H1 (cell line): ENCODE measurements around the gene SGCD. TPM values are rescaled to one million over a fixed set of nuclear protein-coding genes. Genes with fewer than 3 reads are reported as not detected.

ENCODE experiments used
- CTCF ChIA-PET: fragments of 300-600 bp; sonication (Branson Sonifier 250); formaldehyde crosslinking; loops from one replicate; lab custom pipeline; 2021; ENCODE audit not compliant: partially characterized antibody; lab: Charles Lee
- POLR2A ChIA-PET: fragments of 300-600 bp; sonication (Branson Sonifier 250); formaldehyde crosslinking; loops from one replicate; lab custom pipeline; 2021; ENCODE audit warnings: inconsistent platforms; ENCODE audit not compliant: partially characterized antibody; lab: Charles Lee
- DNase-seq, 2 experiments: peaks; one replicate each; pipeline versions ENCODE4 v3.0.0 to v3.0.0-alpha.2; 2010 to 2022; ENCODE audit warnings: low spot score in 2 of 2, low read depth in 1 of 2, mixed read lengths in 1 of 2
- FAIRE-seq: peaks from 2 replicates; lab custom pipeline; 2011; peaks lifted over from hg19 to GRCh38; lab: Jason Lieb, UNC
- H2AFZ ChIP-seq: 2 replicates; pipeline ENCODE4 v1.8.1; 2012; ENCODE audit warnings: low read length, inconsistent platforms
- H2AK5ac ChIP-seq: 2 replicates; pipeline ENCODE4 v1.6.1; 2013; ENCODE audit warnings: low read depth, low read length
- H2BK120ac ChIP-seq: replicated peaks from 2 replicates; pipeline ENCODE3; 2013; ENCODE audit warnings: low read depth, low read length, inconsistent platforms
- H2BK12ac ChIP-seq: 2 replicates; pipeline ENCODE4 v1.6.1; 2013; ENCODE audit warnings: low read depth, low read length
- H2BK15ac ChIP-seq: 2 replicates; pipeline ENCODE4 v1.6.1; 2013; ENCODE audit warnings: low read length
- H2BK20ac ChIP-seq: 2 replicates; pipeline ENCODE4 v1.6.1; 2013; ENCODE audit warnings: low read length
- H2BK5ac ChIP-seq: 2 replicates; pipeline ENCODE4 v1.6.1; 2013; ENCODE audit warnings: low read depth, low read length
- H3K14ac ChIP-seq: 2 replicates; pipeline ENCODE4 v1.6.1; 2013; ENCODE audit warnings: inconsistent platforms; ENCODE audit not compliant: insufficient read length
- H3K18ac ChIP-seq: 2 replicates; pipeline ENCODE4 v1.6.1; 2013; ENCODE audit warnings: low read length; ENCODE audit errors: extremely low read depth
- H3K23ac ChIP-seq: 2 replicates; pipeline ENCODE4 v1.6.1; 2013; ENCODE audit warnings: inconsistent platforms; ENCODE audit not compliant: insufficient read length
- H3K23me2 ChIP-seq: 2 replicates; pipeline ENCODE4 v1.6.1; 2013; ENCODE audit warnings: low read depth, low read length
- H3K27ac ChIP-seq: 2 replicates; pipeline ENCODE4 v1.6.1; 2011; ENCODE audit warnings: low read depth, low read length, inconsistent platforms
- H3K27me3 ChIP-seq, 4 experiments: replicated peaks in 1 of 4; 1 replicate in 1 of 4; 2 replicates in 3 of 4; pipeline versions ENCODE4 v1.6.1 to v1.8.1; 2011 to 2013; ENCODE audit warnings: low read length in 3 of 4, mild to moderate bottlenecking in 3 of 4, inconsistent platforms in 2 of 4, mixed read lengths in 2 of 4, moderate library complexity in 1 of 4; ENCODE audit not compliant: control insufficient read depth in 3 of 4, insufficient read depth in 3 of 4; ENCODE audit errors: extremely low read depth in 1 of 4
- H3K36me3 ChIP-seq, 4 experiments: 2 replicates each; pipeline versions ENCODE4 v1.6.1 to v1.8.1; 2011 to 2013; ENCODE audit warnings: mild to moderate bottlenecking in 4 of 4, low read length in 3 of 4, moderate library complexity in 2 of 4, control low read depth in 1 of 4, inconsistent platforms in 1 of 4; ENCODE audit not compliant: insufficient read depth in 4 of 4, control insufficient read depth in 2 of 4
- H3K4ac ChIP-seq: replicated peaks from 2 replicates; pipeline ENCODE3; 2013; ENCODE audit warnings: low read length, low read depth, mixed read lengths, inconsistent platforms; ENCODE audit not compliant: insufficient read length
- H3K4me1 ChIP-seq, 4 experiments: replicated peaks in 1 of 4; 1 replicate in 1 of 4; 2 replicates in 3 of 4; pipeline versions ENCODE4 v1.6.1 to v1.8.1; 2011 to 2013; ENCODE audit warnings: low read length in 3 of 4, inconsistent platforms in 2 of 4, mixed read lengths in 1 of 4; ENCODE audit not compliant: insufficient read depth in 4 of 4, control insufficient read depth in 3 of 4
- H3K4me2 ChIP-seq, 2 experiments: 2 replicates each; pipeline versions ENCODE4 v1.6.1 to v1.8.1; 2011 to 2013; ENCODE audit warnings: low read depth in 2 of 2, low read length in 2 of 2, control low read depth in 1 of 2, inconsistent platforms in 1 of 2, mild to moderate bottlenecking in 1 of 2; ENCODE audit not compliant: insufficient read depth in 1 of 2
- H3K4me3 ChIP-seq, 4 experiments: fragments of 200-600, 300-600 bp in 1 of 4; sonication (generic), shearing (Covaris generic), sonication (Bioruptor Twin) in 1 of 4; 2 replicates each; pipeline versions ENCODE4 v1.5.1 to v1.8.1; 2011 to 2016; ENCODE audit warnings: low read length in 4 of 4, low read depth in 3 of 4, control low read depth in 2 of 4, inconsistent platforms in 2 of 4, mild to moderate bottlenecking in 2 of 4, mixed read lengths in 1 of 4, moderate library complexity in 1 of 4; ENCODE audit not compliant: insufficient read depth in 2 of 4; ENCODE audit errors: extremely low read depth in 1 of 4
- H3K56ac ChIP-seq: replicated peaks from 2 replicates; pipeline ENCODE3; 2013; ENCODE audit warnings: low read depth, mild to moderate bottlenecking, mixed read lengths, low read length, inconsistent platforms; ENCODE audit not compliant: insufficient read length
- H3K79me1 ChIP-seq: 2 replicates; pipeline ENCODE4 v1.6.1; 2013; ENCODE audit warnings: low read depth, low read length, control low read depth
- H3K79me2 ChIP-seq, 2 experiments: 2 replicates each; pipeline versions ENCODE4 v1.6.1 to v1.8.1; 2012 to 2013; ENCODE audit warnings: low read length in 2 of 2, mild to moderate bottlenecking in 2 of 2, inconsistent platforms in 1 of 2; ENCODE audit not compliant: insufficient read depth in 2 of 2, control insufficient read depth in 1 of 2
- H3K9ac ChIP-seq, 4 experiments: replicated peaks in 1 of 4; 1 replicate in 1 of 4; 2 replicates in 3 of 4; pipeline versions ENCODE4 v1.6.1 to v1.8.1; 2011 to 2013; ENCODE audit warnings: low read depth in 3 of 4, low read length in 3 of 4, control low read depth in 2 of 4, mild to moderate bottlenecking in 2 of 4, moderate library complexity in 2 of 4, inconsistent platforms in 1 of 4; ENCODE audit errors: extremely low read depth in 1 of 4
- H3K9me3 ChIP-seq, 2 experiments: 2 replicates each; pipeline versions ENCODE4 v1.6.1 to v1.8.1; 2012 to 2013; ENCODE audit warnings: mild to moderate bottlenecking in 2 of 2, moderate library complexity in 2 of 2, control low read depth in 1 of 2, inconsistent platforms in 1 of 2, low read depth in 1 of 2, low read length in 1 of 2, mixed read lengths in 1 of 2; ENCODE audit not compliant: insufficient read depth in 2 of 2
- H4K20me1 ChIP-seq, 2 experiments: replicated peaks in 1 of 2; 2 replicates each; pipeline versions ENCODE3 to v1.8.1; 2011 to 2013; ENCODE audit warnings: inconsistent platforms in 2 of 2, low read length in 2 of 2, mild to moderate bottlenecking in 1 of 2; ENCODE audit not compliant: insufficient read depth in 2 of 2, control insufficient read depth in 1 of 2
- H4K5ac ChIP-seq: 2 replicates; pipeline ENCODE4 v1.6.1; 2013; ENCODE audit warnings: low read length, low read depth, mixed read lengths, inconsistent platforms; ENCODE audit not compliant: insufficient read length
- H4K8ac ChIP-seq: 2 replicates; pipeline ENCODE4 v1.8.0; 2013; ENCODE audit warnings: mild to moderate bottlenecking, moderate library complexity, low read length, inconsistent platforms; ENCODE audit not compliant: insufficient read depth; ENCODE audit errors: extremely low read depth
- H4K91ac ChIP-seq: replicated peaks from 2 replicates; pipeline ENCODE3; 2013; ENCODE audit warnings: low read length, mixed read lengths, inconsistent platforms; ENCODE audit not compliant: insufficient read length
- TCF12 ChIP-seq: IDR thresholded peaks from 2 replicates; pipeline ENCODE4 v1.6.1; 2011; ENCODE audit warnings: low read depth, mild to moderate bottlenecking, low read length
- WGBS, 2 experiments: shearing (Covaris generic) in 1 of 2; methylation state at CpG; one replicate each; pipeline versions ENCODE4 v1.1.6 to v1.1.7; 2013 to 2015; ENCODE audit warnings: low lambda C conversion rate in 2 of 2, mixed read lengths in 2 of 2, inconsistent platforms in 1 of 2, low coverage in 1 of 2, missing lambda C conversion rate in 1 of 2; ENCODE audit not compliant: insufficient replicate concordance in 2 of 2, insufficient coverage in 1 of 2, insufficient read length in 1 of 2; ENCODE audit errors: extremely low coverage in 1 of 2, missing lambda C conversion rate in 1 of 2; 5-methylcytosine and 5-hydroxymethylcytosine counted together
- polyA plus RNA-seq, 7 experiments: library from polyadenylated mRNA; depleted of rRNA in 3 of 7; stranded (reverse) in 5 of 7; unstranded in 2 of 7; fragments of >200 nt in 5 of 7; fragments of 200-250 nt in 2 of 7; gene quantifications; 1 replicate in 5 of 7; 2 replicates in 1 of 7; 4 replicates in 1 of 7; pipeline versions ENCODE4 v1.2.1 to v1.2.3, GENCODE V29; 2011 to 2013; ENCODE audit warnings: missing spikeins in 2 of 7, mixed read lengths in 2 of 7
- total RNA-seq: library from RNA; stranded (reverse); fragmentation: NEBNext Ultra II Directional; extraction: Animal tissue kit (Norgen Biotek cat#: 25700); gene quantifications from 2 replicates; pipeline ENCODE4 v1.2.1, GENCODE V29; 2021

The SGCD gene
- total and polyA plus RNA-seq, 2 of the 8 experiments (the other 6 are each of a cell fraction or from before 2014, with no cell fraction given): 0.04 to 0.08 TPM

DNA sequence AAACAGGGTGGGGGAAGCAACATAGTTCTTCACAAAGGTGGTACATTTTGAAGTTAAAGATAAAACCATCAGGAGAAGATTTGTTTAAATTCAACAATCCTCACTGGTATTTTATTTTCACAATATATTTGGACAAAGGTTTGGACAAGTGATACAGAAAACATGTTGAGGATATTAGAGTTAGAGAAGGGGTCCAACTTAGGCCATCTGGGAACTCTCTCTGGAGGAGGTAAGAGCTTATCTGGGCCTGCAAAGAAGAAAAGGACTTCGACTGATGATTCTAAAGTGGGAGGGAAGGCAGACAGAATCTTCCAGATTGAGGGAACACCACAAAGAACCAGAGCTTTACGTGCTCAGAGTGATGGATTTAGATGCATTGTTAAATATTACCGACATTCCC, 58.5 kb downstream of the SGCD start:
- H3K36me3 ChIP-seq: no peaks in the 10 kb centered on the region
- no peak overlapping the region for H4K8ac ChIP-seq
- H3K23me2 ChIP-seq: no peaks in the 10 kb centered on the region
- no peaks in the 10 kb centered on the region for H4K20me1 ChIP-seq
- H4K91ac ChIP-seq: no peak overlapping the region
- H3K14ac ChIP-seq: no peak overlapping the region
- H3K9ac ChIP-seq: no peak overlapping the region
- no peak overlapping the region for H2BK120ac ChIP-seq
- no peak overlapping the region for H3K4me3 ChIP-seq
- H2AFZ ChIP-seq: no peak overlapping the region
- H3K9me3 ChIP-seq: no peaks in the 10 kb centered on the region
- DNase-seq (no peak), FAIRE-seq (no peak)
- H3K4me1 ChIP-seq: no peaks in the 10 kb centered on the region
- no peak overlapping the region for H3K23ac ChIP-seq
- no peaks in the 10 kb centered on the region for H3K27me3 ChIP-seq
- H3K4me2 ChIP-seq: no peak overlapping the region
- H2BK12ac ChIP-seq: no peak overlapping the region
- CTCF ChIA-PET: interaction anchor here (1.3 to 1.5 kb wide), 2 partner anchors 8 to 12 kb away, joined by 3 read pairs; no protein-coding TSS in a partner anchor
- H3K56ac ChIP-seq: no peak overlapping the region
- no peak for TF ChIP-seq TCF12
- no peak overlapping the region for H2BK15ac ChIP-seq
- no peaks in the 10 kb centered on the region for H3K79me1 ChIP-seq
- no peak overlapping the region for H2AK5ac ChIP-seq
- no peaks in the 10 kb centered on the region for H3K79me2 ChIP-seq
- no peak overlapping the region for H3K27ac ChIP-seq
- H2BK20ac ChIP-seq: no peak overlapping the region
- WGBS, 2 experiments: 85% methylated on average over 3 of the region's 3 CpGs; no CpG with 5 or more reads in 1 of the 2 experiments
- no peak overlapping the region for H3K4ac ChIP-seq
- H4K5ac ChIP-seq: no peak overlapping the region
- POLR2A ChIA-PET: no interaction called here
- no peak overlapping the region for H3K18ac ChIP-seq
- no peak overlapping the region for H2BK5ac ChIP-seq
